Stimulated activated CD8-positive, alpha-beta memory T cell treated with anti-CD3 and anti-CD28 coated beads, Interleukin-12 subunit alpha, Interleukin-12 subunit beta, amount 100 ng/mL, for 24 hours (primary cell): Measurements from ENCODE around the gene THUMPD3.

ENCODE experiments used
- DNase-seq: peaks from one replicate; pipeline ENCODE4 v3.0.0-alpha.2; 2020; ENCODE audit errors: extremely low read depth

The THUMPD3 gene

GRCh38 chr3:9416139-9416780 is 53.4 kb downstream of the THUMPD3 start:
- no peak for DNase-seq

- DNase-seq, result no peak
Measured at GRCh38 chr3:9420850-9421549, 58.1 kb downstream of the THUMPD3 start.

- DNase-seq, result no peak
Measured at GRCh38 chr3:9422712-9423424, 60.0 kb downstream of the THUMPD3 start.

GRCh38 chr3:9428411-9428810 is 65.6 kb downstream of the THUMPD3 start:
- no peak for DNase-seq

GRCh38 chr3:9430733-9431132 is 67.9 kb downstream of the THUMPD3 start:
- DNase-seq, result no peak

GRCh38 chr3:9433627-9434521 is 71.0 kb downstream of the THUMPD3 start:
- DNase-seq, result no peak

GRCh38 chr3:9435316-9435715 is 72.5 kb downstream of the THUMPD3 start:
- no peak for DNase-seq
